Caki2 (cell line): ENCODE measurements around the gene TMEM190. TPM values are rescaled to one million over a fixed set of nuclear protein-coding genes. Genes with fewer than 3 reads are reported as not detected.

Source experiments
- total RNA-seq: library from RNA; depleted of rRNA; stranded (reverse); fragments of >200 nt; shearing (Covaris generic); gene quantifications from 2 replicates; pipeline ENCODE4 v1.2.3, GENCODE V29; 2014; ENCODE audit warnings: low replicate concordance; rRNA removed

The TMEM190 gene
- total RNA-seq, 1 experiment from 2014 or later = not detected

Other genes starting within 250 kb of the TMEM190 start
- 325 and 411 TPM in 2 replicates for gene TNNT1, start 227.6 kb upstream of the TMEM190 start, total RNA-seq
- gene TNNI3, start 219.1 kb upstream of the TMEM190 start, total RNA-seq = not detected in 2 replicates
- 30.9 and 32.8 TPM in 2 replicates for gene DNAAF3, start 210.2 kb upstream of the TMEM190 start, total RNA-seq
- 0.07 TPM in 1 of 2 replicates, not detected in the other for gene SYT5, start 196.5 kb upstream of the TMEM190 start, total RNA-seq
- gene PTPRH, start 167.3 kb upstream of the TMEM190 start, total RNA-seq = 30.0 and 34.3 TPM in 2 replicates
- 0.47 and 3.9 TPM in 2 replicates for gene TMEM86B, start 148.1 kb upstream of the TMEM190 start, total RNA-seq
- gene PPP6R1, start 117.8 kb upstream of the TMEM190 start, total RNA-seq = 79.8 and 94.5 TPM in 2 replicates
- gene HSPBP1, start 96.7 kb upstream of the TMEM190 start, total RNA-seq = 128 and 145 TPM in 2 replicates
- gene BRSK1, start 92.8 kb upstream of the TMEM190 start, total RNA-seq = 0.41 and 0.64 TPM in 2 replicates
- 0.61 and 1.3 TPM in 2 replicates for gene TMEM150B, start 51.5 kb upstream of the TMEM190 start, total RNA-seq
- 11.8 and 18.4 TPM in 2 replicates for gene KMT5C, start 37.0 kb upstream of the TMEM190 start, total RNA-seq
- 0.10 TPM in 1 of 2 replicates, not detected in the other for gene COX6B2, start 22.1 kb upstream of the TMEM190 start, total RNA-seq
- gene GARIN5B, start 13.6 kb upstream of the TMEM190 start, total RNA-seq = not detected in 2 replicates
- not detected in 2 replicates for gene IL11, start 6.4 kb upstream of the TMEM190 start, total RNA-seq
- gene TMEM238, start 7.5 kb downstream of the TMEM190 start, total RNA-seq = 2.3 and 6.7 TPM in 2 replicates
- 281 and 295 TPM in 2 replicates for gene RPL28, start 9.1 kb downstream of the TMEM190 start, total RNA-seq
- gene UBE2S, start 31.0 kb downstream of the TMEM190 start, total RNA-seq = 231 and 237 TPM in 2 replicates
- not detected in 2 replicates for gene SHISA7, start 66.5 kb downstream of the TMEM190 start, total RNA-seq
- 231 and 265 TPM in 2 replicates for gene ISOC2, start 84.8 kb downstream of the TMEM190 start, total RNA-seq
- gene C19orf85, start 87.9 kb downstream of the TMEM190 start, total RNA-seq = not detected in 2 replicates
- 1.9 and 5.3 TPM in 2 replicates for gene ZNF628, start 99.8 kb downstream of the TMEM190 start, total RNA-seq
- 94.3 and 99.9 TPM in 2 replicates for gene NAT14, start 108.4 kb downstream of the TMEM190 start, total RNA-seq
- 0.14 TPM in 1 of 2 replicates, not detected in the other for gene SSC5D, start 111.6 kb downstream of the TMEM190 start, total RNA-seq
- gene SBK2, start 160.3 kb downstream of the TMEM190 start, total RNA-seq = not detected in 2 replicates
- 1.0 and 6.3 TPM in 2 replicates for gene SBK3, start 168.7 kb downstream of the TMEM190 start, total RNA-seq
- gene ZNF579, start 204.0 kb downstream of the TMEM190 start, total RNA-seq = 2.2 and 12.9 TPM in 2 replicates
- 12.3 and 13.4 TPM in 2 replicates for gene FIZ1, start 222.7 kb downstream of the TMEM190 start, total RNA-seq
- gene ZNF524, start 223.5 kb downstream of the TMEM190 start, total RNA-seq = 15.5 and 31.0 TPM in 2 replicates
- gene ZNF865, start 228.8 kb downstream of the TMEM190 start, total RNA-seq = 0.87 and 1.7 TPM in 2 replicates
- gene ZNF784, start 247.7 kb downstream of the TMEM190 start, total RNA-seq = 3.6 and 14.3 TPM in 2 replicates